HG03103 (cell line): ENCODE results near the gene INPP5J.
"Not testable (repeated sequence)": the region's sequence is repeated elsewhere in the genome, so short reads cannot be mapped to it uniquely, and the experiment has no call there.

Experiments used
- ATAC-seq: cut with Tn5 transposase; IDR thresholded peaks from one replicate; pipeline ENCODE4 v1.9.1; 2021; ENCODE audit warnings: low read depth; ENCODE audit not compliant: unreplicated experiment

The INPP5J gene

GRCh38 chr22:31087744-31088215 is 35.0 kb upstream of the INPP5J start:
- no peak for ATAC-seq

GRCh38 chr22:31088233-31088986 is 34.4 kb upstream of the INPP5J start:
- no peak for ATAC-seq

GRCh38 chr22:31089160-31090100 is 33.3 kb upstream of the INPP5J start:
- ATAC-seq: no peak

GRCh38 chr22:31090217-31091085 is 32.3 kb upstream of the INPP5J start:
- no peak for ATAC-seq

- no peak for ATAC-seq
Observed at GRCh38 chr22:31091106-31091975, 31.4 kb upstream of the INPP5J start.

GRCh38 chr22:31092161-31092560 is 30.6 kb upstream of the INPP5J start:
- ATAC-seq: no peak

- no peak for ATAC-seq
Observed at GRCh38 chr22:31093086-31093850, 29.5 kb upstream of the INPP5J start.

GRCh38 chr22:31094021-31094551 is 28.7 kb upstream of the INPP5J start:
- ATAC-seq: no peak

- ATAC-seq: no peak
Observed at GRCh38 chr22:31094741-31095140, 28.0 kb upstream of the INPP5J start.

- no peak for ATAC-seq
Observed at GRCh38 chr22:31095637-31096249, 27.0 kb upstream of the INPP5J start.

- ATAC-seq: no peak
Observed at GRCh38 chr22:31096657-31097279, 26.0 kb upstream of the INPP5J start.

GRCh38 chr22:31097539-31097938 is 25.2 kb upstream of the INPP5J start:
- ATAC-seq: not testable (repeated sequence)

GRCh38 chr22:31097941-31098631 is 24.7 kb upstream of the INPP5J start:
- ATAC-seq: no peak

GRCh38 chr22:31098632-31099110 is 24.1 kb upstream of the INPP5J start:
- no peak for ATAC-seq

GRCh38 chr22:31099386-31099785 is 23.4 kb upstream of the INPP5J start:
- ATAC-seq: no peak

GRCh38 chr22:31099841-31100761 is 22.7 kb upstream of the INPP5J start:
- ATAC-seq: no peak
